ENCODE results near the gene APOC4. TPM values are rescaled to one million over a fixed set of nuclear protein-coding genes. Genes with fewer than 3 reads are reported as not detected.

Gene APOC4
- total and polyA plus RNA-seq, 4 donors, result 0.22 TPM; not detected in 3

DNA sequence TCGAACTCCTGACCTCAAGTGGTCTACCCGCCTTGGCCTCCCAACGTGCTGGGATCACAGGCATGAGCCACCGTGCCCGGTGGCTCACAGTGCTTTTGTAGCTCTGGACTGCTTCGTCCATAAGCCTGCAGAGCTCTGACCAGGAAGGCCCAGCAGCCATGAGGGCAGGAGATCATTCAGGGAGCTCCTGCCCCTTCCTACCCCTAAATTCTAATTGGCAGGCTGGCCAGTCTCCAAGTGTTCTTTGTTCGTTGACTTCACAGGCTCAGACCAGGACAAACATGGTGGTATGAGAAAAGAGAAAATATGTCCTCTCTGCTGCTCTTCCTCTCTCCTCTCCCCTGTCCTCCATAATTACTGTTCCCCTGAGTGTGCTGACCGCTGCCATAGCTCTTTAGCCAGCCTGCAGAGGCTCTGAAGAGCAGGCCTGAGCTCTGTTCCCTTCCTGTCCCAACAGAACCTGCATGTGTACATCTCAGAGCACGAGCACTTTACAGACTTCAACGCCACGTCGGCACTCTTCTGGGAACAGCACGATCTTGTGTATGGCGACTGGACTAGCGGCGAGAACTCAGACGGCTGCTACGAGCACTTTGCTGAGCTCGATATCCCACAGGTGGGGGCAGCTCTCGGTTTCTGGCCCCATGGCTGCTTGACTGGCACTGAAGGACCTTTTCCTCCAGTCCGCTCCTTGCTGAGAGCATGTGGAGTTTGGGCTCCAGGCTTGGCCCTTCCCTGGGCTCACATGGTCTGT lies 32.1 kb downstream of the APOC4 start:
- Histone ChIP-seq H3K27me3 (ENCODE audit: control insufficient read depth, insufficient read depth, low read length) (no peaks in the 10 kb centered on the region), H3K4me1 (ENCODE audit: control insufficient read depth, insufficient read depth, low read length) (no peaks in the 10 kb centered on the region), H3K9me3 (ENCODE audit: control insufficient read depth, insufficient read depth, low read length) (no peaks in the 10 kb centered on the region), H3K4me3 (ENCODE audit: low read depth, low read length) (no peak overlapping the region), H3K27ac (ENCODE audit: low read depth, low read length) (no peak overlapping the region), H3K36me3 (ENCODE audit: control insufficient read depth, insufficient read depth, low read length) (peaks cover 80% of the 10 kb centered on the region)
- DNase-seq (ENCODE audit: low read depth in 4 of 6, low spot score in 6 of 6), result no peak
- 97% methylated on average over 20 of the region's 21 CpGs for WGBS (ENCODE audit: insufficient coverage)

DNA sequence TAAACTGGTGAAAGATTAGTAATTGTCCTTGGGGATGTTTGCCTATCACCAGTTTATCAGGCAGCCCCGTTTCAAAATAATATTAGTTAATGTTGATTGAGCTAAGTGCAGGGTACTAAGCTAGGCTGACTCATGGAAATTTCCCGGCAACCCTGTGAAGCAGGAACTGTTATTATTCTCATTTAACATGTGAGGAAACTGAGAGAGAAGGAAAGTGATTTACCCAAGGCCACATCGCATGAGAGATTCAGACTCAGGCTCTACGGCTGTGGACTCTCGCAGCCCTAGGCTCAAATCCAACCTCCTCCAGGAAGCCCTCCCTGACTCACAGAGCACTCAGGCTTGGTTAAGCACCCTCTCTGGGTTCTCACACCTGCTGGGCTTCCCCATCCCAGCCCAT lies 32.8 kb downstream of the APOC4 start:
- H3K9me3 ChIP-seq (ENCODE audit: control insufficient read depth, insufficient read depth, low read length), result no peaks in the 10 kb centered on the region
- 100% methylated on average over 4 of the region's 5 CpGs for WGBS (ENCODE audit: insufficient coverage)
- no peaks in the 10 kb centered on the region for H3K27me3 ChIP-seq (ENCODE audit: control insufficient read depth, insufficient read depth, low read length)
- H3K27ac ChIP-seq (ENCODE audit: low read depth, low read length), result no peak overlapping the region
- no peak overlapping the region for H3K4me3 ChIP-seq (ENCODE audit: low read depth, low read length)
- DNase-seq (ENCODE audit: low read depth in 4 of 6, low spot score in 6 of 6), result no peak
- H3K4me1 ChIP-seq (ENCODE audit: control insufficient read depth, insufficient read depth, low read length), result no peaks in the 10 kb centered on the region
- H3K36me3 ChIP-seq (ENCODE audit: control insufficient read depth, insufficient read depth, low read length), result peaks cover 83% of the 10 kb centered on the region

DNA sequence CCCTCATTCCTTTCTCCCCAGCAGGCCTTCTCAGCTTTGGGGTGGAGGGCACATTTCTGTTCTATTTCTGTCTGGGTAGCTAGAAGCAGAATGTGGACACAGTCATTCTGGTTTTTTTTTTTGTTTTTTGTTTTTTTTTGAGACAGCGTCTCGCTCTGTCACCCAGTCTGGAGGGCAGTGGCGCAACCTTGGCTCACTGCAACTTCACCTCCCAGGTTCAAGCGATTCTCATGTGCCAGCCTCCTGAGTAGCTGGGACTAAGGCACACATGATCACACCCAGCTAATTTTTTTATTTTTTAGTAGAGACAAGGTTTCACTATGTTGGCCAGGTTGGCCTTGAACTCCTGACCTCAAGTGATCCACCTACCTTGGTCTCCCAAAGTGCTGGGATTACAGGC lies 33.4 kb downstream of the APOC4 start:
- H3K27me3 ChIP-seq (ENCODE audit: control insufficient read depth, insufficient read depth, low read length), result no peaks in the 10 kb centered on the region
- peaks cover 82% of the 10 kb centered on the region for H3K36me3 ChIP-seq (ENCODE audit: control insufficient read depth, insufficient read depth, low read length)
- no peaks in the 10 kb centered on the region for H3K4me1 ChIP-seq (ENCODE audit: control insufficient read depth, insufficient read depth, low read length)
- no peak for DNase-seq (ENCODE audit: low read depth in 4 of 6, low spot score in 6 of 6)
- H3K27ac ChIP-seq (ENCODE audit: low read depth, low read length), result no peak overlapping the region
- no peaks in the 10 kb centered on the region for H3K9me3 ChIP-seq (ENCODE audit: control insufficient read depth, insufficient read depth, low read length)
- no peak overlapping the region for H3K4me3 ChIP-seq (ENCODE audit: low read depth, low read length)
- WGBS (ENCODE audit: insufficient coverage), result 100% methylated on average over 1 of the region's 4 CpGs

DNA sequence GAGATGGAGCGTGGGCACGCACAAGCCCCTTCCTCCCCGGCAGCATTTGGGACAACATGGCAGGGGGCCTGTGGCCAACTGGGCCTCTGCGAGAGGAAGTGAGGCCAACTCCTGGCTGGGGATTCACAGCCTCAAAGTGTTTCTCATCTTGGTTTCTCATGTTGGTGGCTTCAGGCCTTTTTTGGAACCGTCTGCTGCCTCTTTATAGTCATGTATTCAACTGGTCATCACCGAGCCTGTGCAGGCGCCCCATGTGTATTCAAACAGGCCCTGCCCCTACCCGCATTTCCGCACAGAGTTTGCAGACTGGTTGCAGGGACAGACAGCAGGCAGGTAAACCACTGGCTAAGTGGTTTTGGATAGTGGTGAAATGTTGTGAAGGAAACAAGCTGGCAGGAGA lies 42.0 kb downstream of the APOC4 start:
- Histone ChIP-seq H3K36me3 (ENCODE audit: control insufficient read depth, insufficient read depth, low read length) (peaks cover 91% of the 10 kb centered on the region), H3K4me3 (ENCODE audit: low read depth, low read length) (no peak overlapping the region), H3K27ac (ENCODE audit: low read depth, low read length) (no peak overlapping the region), H3K9me3 (ENCODE audit: control insufficient read depth, insufficient read depth, low read length) (no peaks in the 10 kb centered on the region), H3K4me1 (ENCODE audit: control insufficient read depth, insufficient read depth, low read length) (peaks cover 10% of the 10 kb centered on the region), H3K27me3 (ENCODE audit: control insufficient read depth, insufficient read depth, low read length) (no peaks in the 10 kb centered on the region)
- 90% methylated on average over 9 of the region's 9 CpGs for WGBS (ENCODE audit: insufficient coverage)
- no peak for DNase-seq (ENCODE audit: low read depth in 4 of 6, low spot score in 6 of 6)

DNA sequence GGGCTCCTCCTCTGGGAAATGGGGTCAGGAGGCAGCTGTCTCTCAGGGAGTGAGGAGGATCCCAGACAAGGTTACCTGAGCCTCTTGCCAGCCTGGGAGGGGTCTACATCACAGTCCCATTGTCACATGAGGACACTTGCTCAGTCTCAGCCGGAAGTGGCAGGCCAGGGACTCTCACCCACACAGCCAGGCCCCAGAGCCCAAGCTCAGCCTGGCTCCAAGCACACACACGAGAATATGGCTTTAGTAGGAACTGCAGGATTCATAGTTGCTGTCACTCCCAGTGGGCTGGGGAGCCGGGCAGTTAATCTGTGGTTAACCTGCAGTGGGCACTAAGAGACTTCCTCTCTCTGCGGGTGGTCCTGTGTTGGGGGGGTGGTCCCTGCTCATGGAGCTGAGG lies 43.4 kb downstream of the APOC4 start:
- Histone ChIP-seq H3K27ac (ENCODE audit: low read depth, low read length) (no peak overlapping the region), H3K36me3 (ENCODE audit: control insufficient read depth, insufficient read depth, low read length) (peaks cover 93% of the 10 kb centered on the region), H3K27me3 (ENCODE audit: control insufficient read depth, insufficient read depth, low read length) (no peaks in the 10 kb centered on the region), H3K4me1 (ENCODE audit: control insufficient read depth, insufficient read depth, low read length) (peaks cover 12% of the 10 kb centered on the region), H3K4me3 (ENCODE audit: low read depth, low read length) (no peak overlapping the region), H3K9me3 (ENCODE audit: control insufficient read depth, insufficient read depth, low read length) (no peaks in the 10 kb centered on the region)
- DNase-seq (ENCODE audit: low read depth in 4 of 6, low spot score in 6 of 6), result no peak
- 100% methylated on average over 2 of the region's 4 CpGs for WGBS (ENCODE audit: insufficient coverage)

DNA sequence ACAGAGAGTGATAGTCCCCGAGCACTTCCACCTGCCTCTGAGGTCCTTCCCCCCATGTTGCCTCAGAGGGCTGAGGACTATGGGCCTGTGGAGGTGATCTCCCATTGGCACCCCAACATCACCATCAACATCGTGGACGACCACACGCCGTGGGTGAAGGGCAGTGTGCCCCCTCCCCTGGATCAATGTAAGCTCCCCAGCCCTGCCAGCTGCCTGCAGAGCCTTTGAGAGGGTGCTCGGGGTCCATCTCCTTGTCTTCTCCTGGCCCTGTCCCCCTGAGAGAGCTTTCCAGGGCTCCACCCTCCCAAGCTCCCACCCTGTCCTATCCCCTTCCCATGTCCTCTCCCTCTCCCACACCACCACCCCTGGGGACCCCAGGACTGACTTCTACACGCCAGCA lies 44.4 kb downstream of the APOC4 start:
- 100% methylated on average over 1 of the region's 7 CpGs for WGBS (ENCODE audit: insufficient coverage)
- peaks cover 12% of the 10 kb centered on the region for H3K4me1 ChIP-seq (ENCODE audit: control insufficient read depth, insufficient read depth, low read length)
- peaks cover 97% of the 10 kb centered on the region for H3K36me3 ChIP-seq (ENCODE audit: control insufficient read depth, insufficient read depth, low read length)
- H3K4me3 ChIP-seq (ENCODE audit: low read depth, low read length), result no peak overlapping the region
- no peak for DNase-seq (ENCODE audit: low read depth in 4 of 6, low spot score in 6 of 6)
- no peaks in the 10 kb centered on the region for H3K27me3 ChIP-seq (ENCODE audit: control insufficient read depth, insufficient read depth, low read length)
- no peaks in the 10 kb centered on the region for H3K9me3 ChIP-seq (ENCODE audit: control insufficient read depth, insufficient read depth, low read length)
- no peak overlapping the region for H3K27ac ChIP-seq (ENCODE audit: low read depth, low read length)

DNA sequence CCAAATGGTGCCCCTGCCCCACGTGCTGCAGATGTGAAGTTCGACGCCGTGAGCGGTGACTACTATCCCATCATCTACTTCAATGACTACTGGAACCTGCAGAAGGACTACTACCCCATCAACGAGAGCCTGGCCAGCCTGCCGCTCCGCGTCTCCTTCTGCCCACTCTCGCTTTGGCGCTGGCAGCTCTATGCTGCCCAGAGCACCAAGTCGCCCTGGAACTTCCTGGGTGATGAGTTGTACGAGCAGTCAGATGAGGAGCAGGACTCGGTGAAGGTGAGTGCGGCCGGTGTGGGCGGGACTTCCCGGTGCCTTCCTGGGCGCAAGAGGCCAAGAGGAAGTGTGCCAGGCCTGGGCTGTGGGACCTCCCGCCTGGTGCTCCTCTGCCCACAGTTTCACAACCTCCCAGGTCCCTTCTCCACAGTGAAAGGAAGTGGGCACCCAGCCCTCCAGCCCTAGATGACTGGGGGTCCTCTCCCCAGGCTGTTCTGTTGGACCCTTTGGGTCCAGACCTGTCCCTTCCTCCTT lies 45.2 kb downstream of the APOC4 start:
- H3K4me1 ChIP-seq (ENCODE audit: control insufficient read depth, insufficient read depth, low read length), result peaks cover 12% of the 10 kb centered on the region
- no peak overlapping the region for H3K27ac ChIP-seq (ENCODE audit: low read depth, low read length)
- DNase-seq (ENCODE audit: low read depth in 4 of 6, low spot score in 6 of 6), result no peak
- H3K9me3 ChIP-seq (ENCODE audit: control insufficient read depth, insufficient read depth, low read length), result no peaks in the 10 kb centered on the region
- H3K27me3 ChIP-seq (ENCODE audit: control insufficient read depth, insufficient read depth, low read length), result no peaks in the 10 kb centered on the region
- WGBS (ENCODE audit: insufficient coverage), result 95% methylated on average over 20 of the region's 20 CpGs
- H3K4me3 ChIP-seq (ENCODE audit: low read depth, low read length), result no peak overlapping the region
- H3K36me3 ChIP-seq (ENCODE audit: control insufficient read depth, insufficient read depth, low read length), result peaks cover 97% of the 10 kb centered on the region

DNA sequence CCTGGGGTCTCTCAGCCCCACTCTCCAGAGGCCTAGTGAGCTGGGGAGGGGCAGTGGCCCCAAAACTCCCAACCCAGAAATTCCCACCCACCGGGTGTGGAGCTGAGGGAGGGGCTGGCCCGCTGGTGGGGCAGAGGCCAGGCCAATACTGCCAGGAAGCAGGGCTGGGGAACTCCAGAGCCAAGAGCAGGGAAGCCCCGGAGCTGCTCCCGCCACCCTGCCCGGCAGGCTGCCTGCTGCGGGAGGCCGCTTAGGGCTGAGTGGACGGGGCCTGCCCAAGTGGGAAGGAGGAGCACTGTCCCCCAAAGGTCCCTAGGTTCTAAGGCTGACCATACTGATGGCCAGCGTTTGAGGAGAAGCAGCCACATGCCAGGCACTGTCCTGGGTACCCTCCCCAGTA lies 46.2 kb downstream of the APOC4 start:
- no peaks in the 10 kb centered on the region for H3K27me3 ChIP-seq (ENCODE audit: control insufficient read depth, insufficient read depth, low read length)
- DNase-seq (ENCODE audit: low read depth in 4 of 6, low spot score in 6 of 6), result no peak
- H3K27ac ChIP-seq (ENCODE audit: low read depth, low read length), result no peak overlapping the region
- H3K4me1 ChIP-seq (ENCODE audit: control insufficient read depth, insufficient read depth, low read length), result peaks cover 12% of the 10 kb centered on the region
- no peak overlapping the region for H3K4me3 ChIP-seq (ENCODE audit: low read depth, low read length)
- WGBS (ENCODE audit: insufficient coverage), result 94% methylated on average over 9 of the region's 9 CpGs
- peaks cover 97% of the 10 kb centered on the region for H3K36me3 ChIP-seq (ENCODE audit: control insufficient read depth, insufficient read depth, low read length)
- H3K9me3 ChIP-seq (ENCODE audit: control insufficient read depth, insufficient read depth, low read length), result no peaks in the 10 kb centered on the region

DNA sequence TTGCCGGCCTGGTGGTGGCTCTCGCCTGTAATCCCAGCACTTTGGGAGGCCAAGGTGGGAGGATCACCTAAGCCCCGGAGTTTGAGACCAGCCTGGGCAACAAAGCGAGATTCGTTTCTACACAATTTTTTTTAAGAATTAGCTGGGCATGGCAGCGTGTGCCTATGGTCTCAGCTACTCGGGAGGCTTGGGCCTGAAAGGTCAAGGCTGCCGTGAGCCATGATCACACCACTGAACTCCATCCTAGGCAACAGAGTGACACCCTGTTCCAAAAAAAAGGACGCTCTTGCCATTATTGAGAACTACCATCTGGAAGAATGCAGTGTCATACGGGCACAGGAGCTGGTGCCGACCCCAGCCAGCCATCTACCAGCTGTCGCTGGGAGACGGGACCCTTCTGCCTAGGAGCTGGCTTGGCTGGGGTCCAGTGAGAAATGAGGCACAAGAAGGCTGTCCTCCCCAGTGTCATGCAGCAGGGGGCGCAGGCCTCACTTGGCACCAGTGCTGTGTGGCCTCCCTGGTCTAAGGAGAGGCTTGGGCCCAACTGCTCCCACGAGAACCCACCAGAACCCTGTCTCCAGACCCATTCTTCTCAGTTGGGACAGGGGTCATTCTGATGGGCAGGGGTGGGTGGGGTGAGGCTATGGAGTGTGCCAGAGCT lies 47.0 kb downstream of the APOC4 start:
- DNase-seq (ENCODE audit: low read depth in 4 of 6, low spot score in 6 of 6), result peak; percentile 3 to 81 (median 34)
- Histone ChIP-seq H3K9me3 (ENCODE audit: control insufficient read depth, insufficient read depth, low read length) (no peaks in the 10 kb centered on the region), H3K27me3 (ENCODE audit: control insufficient read depth, insufficient read depth, low read length) (no peaks in the 10 kb centered on the region), H3K36me3 (ENCODE audit: control insufficient read depth, insufficient read depth, low read length) (peaks cover 99% of the 10 kb centered on the region), H3K27ac (ENCODE audit: low read depth, low read length) (no peak overlapping the region), H3K4me1 (ENCODE audit: control insufficient read depth, insufficient read depth, low read length) (peaks cover 12% of the 10 kb centered on the region), H3K4me3 (ENCODE audit: low read depth, low read length) (no peak overlapping the region)
- WGBS (ENCODE audit: insufficient coverage), result 66% methylated on average over 14 of the region's 15 CpGs

DNA sequence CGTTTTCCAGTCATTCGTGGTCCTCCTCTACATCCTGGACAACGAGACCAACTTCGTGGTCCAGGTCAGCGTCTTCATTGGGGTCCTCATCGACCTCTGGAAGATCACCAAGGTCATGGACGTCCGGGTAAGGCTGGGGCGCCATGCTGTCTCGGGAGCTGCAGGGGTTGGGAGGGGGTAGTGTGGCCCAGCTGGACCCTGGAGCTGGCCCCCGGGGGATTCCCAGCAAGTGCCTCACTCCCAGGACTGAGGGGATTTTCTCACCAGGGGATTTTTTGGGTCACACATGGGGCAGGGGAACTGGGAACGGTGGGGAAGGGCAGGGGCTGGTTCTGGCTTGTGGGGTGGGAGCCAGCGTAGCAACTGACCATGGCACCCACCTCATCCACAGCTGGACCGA lies 48.4 kb downstream of the APOC4 start:
- no peaks in the 10 kb centered on the region for H3K27me3 ChIP-seq (ENCODE audit: control insufficient read depth, insufficient read depth, low read length)
- H3K36me3 ChIP-seq (ENCODE audit: control insufficient read depth, insufficient read depth, low read length), result peaks cover 95% of the 10 kb centered on the region
- H3K4me1 ChIP-seq (ENCODE audit: control insufficient read depth, insufficient read depth, low read length), result peaks cover 12% of the 10 kb centered on the region
- DNase-seq (ENCODE audit: low read depth in 4 of 6, low spot score in 6 of 6), result no peak
- 93% methylated on average over 11 of the region's 14 CpGs for WGBS (ENCODE audit: insufficient coverage)
- no peak overlapping the region for H3K4me3 ChIP-seq (ENCODE audit: low read depth, low read length)
- H3K9me3 ChIP-seq (ENCODE audit: control insufficient read depth, insufficient read depth, low read length), result no peaks in the 10 kb centered on the region
- no peak overlapping the region for H3K27ac ChIP-seq (ENCODE audit: low read depth, low read length)
